BJ (cell line): ENCODE results near the gene PPY. TPM values are rescaled to one million over a fixed set of nuclear protein-coding genes. Genes with fewer than 3 reads are reported as not detected.
"Not testable (repeated sequence)": the region's sequence is repeated elsewhere in the genome, so short reads cannot be mapped to it uniquely, and the experiment has no call there.

ENCODE experiments used
- CTCF ChIA-PET: fragments of 350-600 bp; formaldehyde crosslinking; extraction: SDS; loops from one replicate; lab custom pipeline; 2021; ENCODE audit warnings: antibody characterized with exemption, inconsistent platforms; lab: Yijun Ruan, JAX
- POLR2A ChIA-PET: fragments of 300-600 bp; sonication (Branson Sonifier 250); formaldehyde crosslinking; extraction: SDS; loops from one replicate; lab custom pipeline; 2021; ENCODE audit warnings: antibody characterized with exemption; lab: Charles Lee
- DNase-seq: peaks from one replicate; pipeline ENCODE4 v3.0.0-alpha.2; 2011; ENCODE audit warnings: low read depth
- H3K27me3 ChIP-seq: 2 replicates; pipeline ENCODE4 v1.6.0; 2011; ENCODE audit warnings: low read length; ENCODE audit not compliant: control insufficient read depth, insufficient read depth
- H3K36me3 ChIP-seq: 2 replicates; pipeline ENCODE4 v1.5.1; 2011; ENCODE audit warnings: low read length; ENCODE audit not compliant: control insufficient read depth, insufficient read depth
- H3K4me3 ChIP-seq: 2 replicates; pipeline ENCODE4 v1.5.1; 2011; ENCODE audit warnings: low read depth, mild to moderate bottlenecking, control low read depth, low read length
- polyA plus RNA-seq: library from polyadenylated mRNA; depleted of rRNA; stranded (reverse); fragments of >200 nt; gene quantifications from 2 replicates; pipeline ENCODE4 v1.2.3, GENCODE V29; 2011
- TF ChIP-seq, protein P1 (sequence below): IDR thresholded peaks from 2 replicates; pipeline ENCODE4 v1.5.1; 2011; ENCODE audit warnings: low read depth, mild to moderate bottlenecking, control low read depth, inconsistent platforms, low read length, moderate library complexity; ENCODE audit not compliant: insufficient read depth

Gene PPY
- polyA plus RNA-seq, 1 experiment: not detected

DNA sequence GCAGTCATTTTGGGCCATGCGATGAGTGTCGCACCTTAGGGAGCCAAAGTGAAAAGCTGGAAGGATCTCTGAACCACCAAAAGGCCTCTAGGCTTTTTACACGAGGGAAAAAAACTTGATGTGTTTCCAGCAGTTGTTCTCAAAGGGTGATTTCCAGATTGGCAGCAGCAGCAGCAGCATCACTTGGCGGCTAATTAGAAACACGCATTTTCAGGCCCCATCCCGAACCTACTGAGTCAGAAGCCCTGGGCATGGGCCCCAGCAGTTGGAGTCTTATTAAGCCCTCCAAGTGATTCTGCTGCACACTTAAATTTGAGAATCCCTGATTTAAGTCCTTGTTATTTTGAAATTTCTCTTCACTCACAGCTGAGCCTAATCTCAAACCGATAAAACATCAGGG is 36.7 kb upstream of the PPY start:
- no peaks in the 10 kb centered on the region for H3K36me3 ChIP-seq
- H3K4me3 ChIP-seq: no peak overlapping the region
- CTCF ChIA-PET: interaction anchor here (0.6 to 1.9 kb wide), 3 partner anchors 11 to 35 kb away, joined by 3 to 8 read pairs (median 7); no protein-coding TSS in a partner anchor
- no peak for DNase-seq
- peaks cover 26% of the 10 kb centered on the region for H3K27me3 ChIP-seq
- TF ChIP-seq, protein P1, sequence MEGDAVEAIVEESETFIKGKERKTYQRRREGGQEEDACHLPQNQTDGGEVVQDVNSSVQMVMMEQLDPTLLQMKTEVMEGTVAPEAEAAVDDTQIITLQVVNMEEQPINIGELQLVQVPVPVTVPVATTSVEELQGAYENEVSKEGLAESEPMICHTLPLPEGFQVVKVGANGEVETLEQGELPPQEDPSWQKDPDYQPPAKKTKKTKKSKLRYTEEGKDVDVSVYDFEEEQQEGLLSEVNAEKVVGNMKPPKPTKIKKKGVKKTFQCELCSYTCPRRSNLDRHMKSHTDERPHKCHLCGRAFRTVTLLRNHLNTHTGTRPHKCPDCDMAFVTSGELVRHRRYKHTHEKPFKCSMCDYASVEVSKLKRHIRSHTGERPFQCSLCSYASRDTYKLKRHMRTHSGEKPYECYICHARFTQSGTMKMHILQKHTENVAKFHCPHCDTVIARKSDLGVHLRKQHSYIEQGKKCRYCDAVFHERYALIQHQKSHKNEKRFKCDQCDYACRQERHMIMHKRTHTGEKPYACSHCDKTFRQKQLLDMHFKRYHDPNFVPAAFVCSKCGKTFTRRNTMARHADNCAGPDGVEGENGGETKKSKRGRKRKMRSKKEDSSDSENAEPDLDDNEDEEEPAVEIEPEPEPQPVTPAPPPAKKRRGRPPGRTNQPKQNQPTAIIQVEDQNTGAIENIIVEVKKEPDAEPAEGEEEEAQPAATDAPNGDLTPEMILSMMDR: no peak
- POLR2A ChIA-PET: no interaction called here

DNA sequence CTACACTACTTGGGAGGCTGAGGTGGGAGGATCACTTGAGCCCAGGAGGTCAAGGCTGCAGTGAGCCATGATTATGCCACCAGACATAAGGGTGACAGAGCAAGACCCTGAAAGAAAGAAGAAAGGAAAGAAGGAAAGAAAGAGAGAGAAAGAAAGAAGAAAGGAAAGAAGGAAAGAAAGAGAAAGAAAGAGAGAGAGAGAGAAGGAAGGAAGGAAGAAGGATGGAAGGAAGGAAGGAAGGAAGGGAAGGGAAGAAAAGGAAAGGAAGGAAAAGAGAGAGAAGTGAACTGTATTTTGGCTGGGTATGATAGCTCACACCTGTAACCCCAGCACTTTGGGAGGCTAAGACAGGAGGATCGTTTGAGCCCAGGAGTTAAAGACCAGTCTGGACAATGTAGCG is 35.8 kb upstream of the PPY start:
- Histone ChIP-seq H3K4me3 (no peak overlapping the region), H3K36me3 (no peaks in the 10 kb centered on the region), H3K27me3 (peaks cover 24% of the 10 kb centered on the region)
- POLR2A ChIA-PET: no interaction called here
- no peak for DNase-seq
- TF ChIP-seq, protein P1: no peak
- CTCF ChIA-PET: no interaction called here

DNA sequence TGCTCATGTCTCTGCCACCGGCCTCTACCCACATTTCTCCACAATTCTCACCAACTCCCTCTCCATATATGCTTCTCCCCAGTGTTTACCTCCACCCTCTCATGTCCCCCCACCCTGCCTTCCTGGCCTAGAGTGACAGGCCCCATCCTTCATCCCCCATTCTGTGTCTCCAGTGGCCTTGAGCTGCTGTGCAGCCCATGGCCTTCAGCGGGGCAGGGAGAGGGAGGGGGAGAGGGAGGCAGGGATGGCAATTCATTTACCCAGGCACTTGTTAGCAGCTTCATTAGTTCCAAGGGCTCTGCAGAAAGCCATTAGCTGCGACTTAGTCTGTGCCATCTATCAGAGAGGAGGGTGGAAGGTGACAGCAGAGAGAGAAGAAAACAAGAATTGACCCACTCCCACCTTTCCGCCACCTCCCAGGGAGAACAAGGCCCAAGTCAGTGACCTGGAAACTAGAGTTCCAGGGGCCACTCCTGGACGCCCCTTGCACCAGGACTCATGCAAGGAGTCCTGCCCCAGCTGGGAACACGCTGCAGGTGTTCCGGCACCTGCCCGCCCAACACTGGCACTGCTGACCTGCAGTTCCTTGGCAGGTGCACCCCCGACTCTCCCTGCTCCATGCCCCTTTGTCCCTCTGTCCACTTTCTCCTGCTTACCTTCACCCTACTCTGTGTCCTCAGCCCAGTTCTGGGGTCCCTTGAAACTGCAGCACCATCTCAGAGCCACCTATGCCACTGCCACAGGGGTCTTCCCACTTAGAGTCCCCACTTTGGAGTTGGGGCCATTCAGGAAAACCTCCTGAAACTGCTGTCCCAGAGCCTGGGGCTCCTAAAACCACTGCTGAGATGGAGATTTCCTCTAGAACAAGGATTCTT is 34.9 kb upstream of the PPY start:
- CTCF ChIA-PET: no interaction called here
- Histone ChIP-seq H3K4me3 (no peak overlapping the region), H3K36me3 (no peaks in the 10 kb centered on the region), H3K27me3 (peaks cover 21% of the 10 kb centered on the region)
- TF ChIP-seq, protein P1: no peak
- DNase-seq: no peak
- POLR2A ChIA-PET: no interaction called here

DNA sequence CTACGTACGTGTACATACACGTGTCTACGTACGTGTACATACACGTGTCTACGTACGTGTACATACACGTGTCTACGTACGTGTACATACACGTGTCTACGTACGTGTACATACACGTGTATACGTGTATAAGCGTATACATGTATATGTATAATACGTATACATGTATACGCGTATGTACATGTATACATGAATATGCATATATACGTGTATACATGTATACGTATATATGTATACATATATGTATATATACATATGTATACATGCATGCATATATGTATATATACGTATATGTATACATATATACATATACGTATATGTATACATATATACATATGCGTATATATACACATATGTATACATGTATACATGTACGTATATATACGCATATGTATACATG is 33.6 kb upstream of the PPY start:
- TF ChIP-seq, protein P1: no peak
- ChIA-PET CTCF (no interaction called here), POLR2A (no interaction called here)
- H3K27me3 ChIP-seq: peaks cover 20% of the 10 kb centered on the region
- no peaks in the 10 kb centered on the region for H3K36me3 ChIP-seq
- DNase-seq: no peak
- H3K4me3 ChIP-seq: no peak overlapping the region

DNA sequence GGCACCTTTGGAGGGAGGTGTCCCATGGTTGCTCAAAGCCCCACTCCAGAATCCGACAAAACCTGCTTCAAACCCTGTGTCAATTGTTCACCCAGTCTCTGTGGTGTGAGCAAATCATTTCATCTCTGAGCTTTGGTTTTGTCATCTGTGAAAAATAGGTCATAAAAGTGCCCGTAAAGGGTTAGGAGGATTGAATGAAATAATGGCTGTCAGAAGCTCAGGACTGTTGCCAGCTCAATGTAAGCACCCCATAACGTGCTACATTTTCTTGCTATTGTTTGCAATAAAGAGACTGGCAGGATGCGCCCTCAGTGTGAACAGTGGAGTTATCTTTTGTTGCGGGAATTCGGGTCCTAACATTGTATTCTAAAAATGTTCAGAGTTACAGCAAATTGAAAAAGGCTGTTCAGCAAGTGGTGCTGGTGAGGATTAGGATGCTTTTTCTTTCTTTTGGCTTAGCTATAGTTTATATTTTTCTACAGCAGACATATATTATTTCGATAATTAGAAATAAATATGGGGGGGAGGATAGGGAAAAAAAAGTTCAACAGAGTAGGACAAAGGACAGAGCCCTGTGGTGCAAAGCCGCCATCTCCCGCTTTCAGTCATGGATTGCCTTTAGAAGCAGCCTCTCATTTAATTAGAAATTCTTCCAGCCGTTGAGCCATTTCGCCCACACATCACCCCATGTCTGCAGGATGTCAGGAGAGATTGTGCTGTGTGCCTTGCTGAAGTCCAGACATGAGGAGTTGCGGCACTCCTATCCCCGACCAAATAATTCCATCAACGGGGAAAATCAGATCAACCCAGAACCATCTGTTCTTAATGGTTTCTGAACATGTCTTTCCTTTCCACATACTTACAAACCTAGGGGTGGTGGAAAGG is 32.3 kb upstream of the PPY start:
- ChIA-PET CTCF (no interaction called here), POLR2A (no interaction called here)
- no peaks in the 10 kb centered on the region for H3K36me3 ChIP-seq
- TF ChIP-seq, protein P1: no peak
- no peak for DNase-seq
- H3K27me3 ChIP-seq: peaks cover 20% of the 10 kb centered on the region
- H3K4me3 ChIP-seq: no peak overlapping the region

DNA sequence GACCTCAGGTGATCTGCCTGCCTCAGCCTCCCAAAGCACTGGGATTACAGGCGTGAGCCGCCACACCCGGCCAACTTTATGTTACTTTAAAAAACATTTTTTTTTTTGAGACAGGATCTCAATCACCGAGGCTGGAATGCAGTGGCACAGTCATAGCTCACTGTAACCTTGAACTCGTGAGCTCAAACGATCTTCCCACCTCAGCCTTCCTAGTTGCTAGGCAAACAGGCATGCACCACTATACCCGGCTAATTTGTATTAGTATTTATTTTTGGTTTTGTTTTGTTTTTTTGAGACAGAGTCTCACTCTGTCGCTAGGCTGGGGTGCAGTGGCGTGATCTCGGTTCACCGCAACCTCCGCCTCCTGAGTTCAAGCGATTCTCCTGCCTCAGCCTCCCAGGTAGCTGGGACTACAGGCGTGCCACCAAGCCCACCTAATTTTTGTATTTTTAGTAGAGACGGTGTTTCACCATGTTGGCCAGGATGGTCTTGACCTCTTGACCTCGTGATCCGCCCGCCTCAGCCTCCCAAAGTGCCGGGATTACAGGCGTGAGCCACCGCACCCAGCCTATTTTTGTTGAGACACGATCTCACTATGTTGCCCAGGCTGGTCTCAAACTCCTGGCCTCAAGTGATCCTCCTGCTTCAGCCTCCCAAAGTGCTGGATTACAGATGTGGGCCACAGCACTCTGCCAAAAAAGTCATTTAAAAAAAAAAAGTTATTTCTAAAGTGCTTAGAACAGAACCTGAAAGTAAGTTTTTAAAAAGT is 30.4 kb upstream of the PPY start:
- H3K4me3 ChIP-seq, POLR2A ChIA-PET, DNase-seq, H3K36me3 ChIP-seq: not testable (repeated sequence)
- peaks cover 15% of the 10 kb centered on the region for H3K27me3 ChIP-seq
- CTCF ChIA-PET: interaction anchor here (0.5 to 1.6 kb wide), 4 partner anchors 10 to 1670 kb away, joined by 3 to 10 read pairs (median 4); no protein-coding TSS in a partner anchor

DNA sequence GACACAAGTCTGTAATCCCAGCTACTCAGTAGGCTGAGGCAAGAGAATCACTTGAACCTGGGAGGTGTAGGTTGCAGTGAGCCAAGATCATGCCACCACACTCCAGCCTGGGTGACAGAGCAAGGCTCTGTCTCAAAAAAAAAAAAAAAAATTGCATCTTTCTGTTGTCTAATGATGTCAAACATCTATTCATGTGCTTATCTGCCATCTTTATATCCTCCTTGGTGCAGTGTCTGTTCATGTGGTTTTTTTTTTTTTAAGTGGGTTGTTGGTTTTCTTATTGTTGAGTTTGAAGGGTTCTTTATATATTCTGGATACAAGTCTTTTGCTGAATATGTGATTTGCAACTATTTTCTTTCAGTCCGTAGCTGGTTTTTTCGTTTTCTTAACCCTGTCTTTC is 29.2 kb upstream of the PPY start:
- CTCF ChIA-PET: interaction anchor here (0.8 to 1.6 kb wide), 5 partner anchors 11 to 28 kb away, joined by 3 to 10 read pairs (median 4); no protein-coding TSS in a partner anchor
- H3K36me3 ChIP-seq, DNase-seq, POLR2A ChIA-PET, H3K4me3 ChIP-seq, H3K27me3 ChIP-seq: not testable (repeated sequence)
